Skeletal muscle satellite cell (primary cell): ENCODE results near the gene MXI1.
A peak's percentile ranks its signal among the peaks of the same experiment; 100 is the strongest.

Experiments used
- H3K27me3 ChIP-seq: 2 replicates; pipeline ENCODE4 v1.7.0; 2013; ENCODE audit warnings: low read length; ENCODE audit not compliant: control insufficient read depth, insufficient read depth
- H3K36me3 ChIP-seq: 2 replicates; pipeline ENCODE4 v1.7.0; 2013; ENCODE audit warnings: mild to moderate bottlenecking, control low read depth, low read length; ENCODE audit not compliant: insufficient read depth
- H3K4me1 ChIP-seq: 2 replicates; pipeline ENCODE4 v1.7.0; 2013; ENCODE audit warnings: low read length; ENCODE audit not compliant: control insufficient read depth, insufficient read depth
- H3K4me2 ChIP-seq: 2 replicates; pipeline ENCODE4 v1.7.0; 2013; ENCODE audit warnings: mild to moderate bottlenecking, low read length
- H3K4me3 ChIP-seq: 2 replicates; pipeline ENCODE4 v1.7.0; 2013; ENCODE audit warnings: low read length
- H3K9ac ChIP-seq: 2 replicates; pipeline ENCODE4 v1.7.0; 2013; ENCODE audit warnings: mild to moderate bottlenecking, low read depth, low read length, moderate library complexity
- H3K9me3 ChIP-seq: replicated peaks from 2 replicates; pipeline ENCODE4 v1.7.0; 2013; ENCODE audit warnings: mild to moderate bottlenecking, control low read depth, low read length

MXI1 gene

DNA sequence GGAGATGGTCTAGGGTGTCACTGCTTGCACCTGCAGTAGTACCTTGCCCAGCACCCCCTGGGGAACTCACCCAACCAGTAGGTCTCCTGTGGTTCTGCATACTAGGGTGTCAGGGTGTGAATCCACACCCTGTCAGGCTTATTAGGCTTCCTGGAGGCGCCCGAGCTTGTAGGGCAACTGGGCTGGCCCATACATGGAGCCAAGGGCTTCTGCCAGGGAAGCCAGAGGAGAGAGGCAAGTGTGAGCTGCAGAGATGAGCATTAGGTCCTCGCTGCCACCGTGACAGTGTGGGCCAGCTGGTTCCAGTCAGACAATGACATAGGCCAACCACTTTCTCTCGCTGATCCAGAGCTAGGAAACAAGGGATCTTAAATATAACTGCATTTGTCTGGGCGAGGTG is 11.2 kb downstream of the MXI1 start:
- no peak overlapping the region for H3K4me2 ChIP-seq
- H3K4me1 ChIP-seq: peaks cover 11% of the 10 kb centered on the region
- H3K9ac ChIP-seq: no peak overlapping the region
- no peak overlapping the region for H3K4me3 ChIP-seq
- H3K9me3 ChIP-seq: no peaks in the 10 kb centered on the region
- peaks cover 4% of the 10 kb centered on the region for H3K27me3 ChIP-seq
- no peaks in the 10 kb centered on the region for H3K36me3 ChIP-seq

- Histone ChIP-seq H3K36me3 (no peaks in the 10 kb centered on the region), H3K27me3 (peaks cover 4% of the 10 kb centered on the region), H3K4me1 (peaks cover 11% of the 10 kb centered on the region), H3K9ac (no peak overlapping the region), H3K9me3 (no peaks in the 10 kb centered on the region), H3K4me3 (no peak overlapping the region), H3K4me2 (no peak overlapping the region)
Measured at GRCh38 chr10:110219884-110220283, 12.5 kb downstream of the MXI1 start.

GRCh38 chr10:110220398-110220797 is 13.0 kb downstream of the MXI1 start:
- no peaks in the 10 kb centered on the region for H3K9me3 ChIP-seq
- H3K4me3 ChIP-seq: no peak overlapping the region
- peaks cover 16% of the 10 kb centered on the region for H3K4me1 ChIP-seq
- peaks cover 4% of the 10 kb centered on the region for H3K27me3 ChIP-seq
- no peak overlapping the region for H3K9ac ChIP-seq
- H3K36me3 ChIP-seq: no peaks in the 10 kb centered on the region
- no peak overlapping the region for H3K4me2 ChIP-seq

DNA sequence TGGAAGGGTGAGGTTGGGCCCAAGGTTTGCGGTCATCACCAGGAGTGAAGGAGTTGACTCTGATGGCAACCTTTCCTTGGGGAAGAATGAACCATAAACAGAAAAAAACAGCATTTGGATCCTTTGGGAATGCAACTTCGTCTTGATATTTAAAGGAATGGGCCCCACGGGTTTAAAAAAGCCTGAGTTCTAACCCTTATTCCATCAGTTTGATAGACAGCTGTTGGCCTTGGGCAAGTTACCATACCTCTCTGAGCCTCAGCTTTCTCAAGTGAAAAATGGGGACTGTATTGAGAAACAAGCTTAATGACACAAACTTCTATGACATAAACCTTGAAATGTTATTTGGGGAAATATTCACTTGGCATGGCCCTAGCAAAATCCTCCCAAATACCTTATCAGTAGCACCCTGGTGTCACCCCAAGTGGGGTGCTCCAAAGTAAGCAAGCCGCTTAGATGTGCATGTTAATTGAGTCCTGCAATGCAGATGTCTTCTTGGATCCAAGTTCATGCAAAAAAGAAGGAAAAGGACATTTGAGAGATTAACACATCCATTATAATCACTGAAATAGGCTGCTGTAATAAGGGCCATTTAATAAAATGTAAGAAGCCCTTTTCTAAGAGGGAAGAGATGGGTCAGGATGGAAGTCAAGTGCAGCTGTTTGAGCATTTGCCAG is 13.8 kb downstream of the MXI1 start:
- Histone ChIP-seq H3K9ac (peak overlapping the region; percentile 24), H3K4me1 (peaks cover 16% of the 10 kb centered on the region), H3K27me3 (peaks cover under 1% of the 10 kb centered on the region), H3K4me3 (peak overlapping the region; percentile 69), H3K4me2 (peak overlapping the region; percentile 92), H3K36me3 (no peaks in the 10 kb centered on the region), H3K9me3 (no peaks in the 10 kb centered on the region)

- Histone ChIP-seq H3K9ac (peak overlapping the region; percentile 24), H3K9me3 (no peaks in the 10 kb centered on the region), H3K4me1 (peaks cover 16% of the 10 kb centered on the region), H3K27me3 (no peaks in the 10 kb centered on the region), H3K36me3 (no peaks in the 10 kb centered on the region), H3K4me3 (peak overlapping the region; percentile 69), H3K4me2 (peak overlapping the region; percentile 92)
Measured at GRCh38 chr10:110221721-110222261, 14.4 kb downstream of the MXI1 start.

- peaks cover 20% of the 10 kb centered on the region for H3K4me1 ChIP-seq
Measured at GRCh38 chr10:110222641-110223297, 15.4 kb downstream of the MXI1 start.

GRCh38 chr10:110223298-110223925 is 16.0 kb downstream of the MXI1 start:
- peaks cover 21% of the 10 kb centered on the region for H3K4me1 ChIP-seq
- no peak overlapping the region for H3K4me3 ChIP-seq
- no peaks in the 10 kb centered on the region for H3K36me3 ChIP-seq
- H3K4me2 ChIP-seq: no peak overlapping the region
- no peak overlapping the region for H3K9ac ChIP-seq
- H3K27me3 ChIP-seq: no peaks in the 10 kb centered on the region
- H3K9me3 ChIP-seq: no peaks in the 10 kb centered on the region

More at GRCh38 chr10:110222641-110223297, 15.4 kb downstream of the MXI1 start:
- Histone ChIP-seq H3K9ac (no peak overlapping the region), H3K9me3 (no peaks in the 10 kb centered on the region), H3K36me3 (no peaks in the 10 kb centered on the region), H3K4me3 (no peak overlapping the region), H3K27me3 (no peaks in the 10 kb centered on the region), H3K4me2 (no peak overlapping the region)

GRCh38 chr10:110224992-110225391 is 17.6 kb downstream of the MXI1 start:
- Histone ChIP-seq H3K9me3 (no peaks in the 10 kb centered on the region), H3K4me1 (peaks cover 21% of the 10 kb centered on the region), H3K4me2 (peak overlapping the region; percentile 93), H3K36me3 (no peaks in the 10 kb centered on the region), H3K4me3 (no peak overlapping the region), H3K27me3 (no peaks in the 10 kb centered on the region), H3K9ac (no peak overlapping the region)

DNA sequence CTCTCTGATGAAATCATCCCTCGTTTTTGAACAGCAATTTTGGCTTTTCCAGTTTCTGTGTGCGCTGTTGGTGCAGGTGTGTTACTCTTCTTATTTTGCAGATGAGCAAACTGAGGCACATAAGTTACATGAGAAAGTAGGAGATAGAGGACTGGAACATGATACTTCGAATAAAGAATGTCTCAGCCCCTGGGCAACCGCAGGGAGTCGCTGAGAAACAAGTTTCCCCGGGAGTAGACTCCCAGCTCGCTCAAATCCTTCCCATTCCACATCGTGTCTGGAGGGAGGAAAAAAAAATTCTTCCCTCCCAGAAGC is 18.0 kb downstream of the MXI1 start:
- Histone ChIP-seq H3K36me3 (no peaks in the 10 kb centered on the region), H3K9ac (peak overlapping the region; percentile 57), H3K4me2 (peak overlapping the region; percentile 93), H3K4me1 (peaks cover 21% of the 10 kb centered on the region), H3K9me3 (no peaks in the 10 kb centered on the region), H3K27me3 (no peaks in the 10 kb centered on the region), H3K4me3 (peak overlapping the region; percentile 95)

GRCh38 chr10:110225756-110226542 is 18.5 kb downstream of the MXI1 start:
- Histone ChIP-seq H3K4me3 (peak overlapping the region; percentile 95), H3K36me3 (no peaks in the 10 kb centered on the region), H3K27me3 (no peaks in the 10 kb centered on the region), H3K9me3 (no peaks in the 10 kb centered on the region), H3K4me1 (peaks cover 21% of the 10 kb centered on the region), H3K9ac (peak overlapping the region; percentile 76), H3K4me2 (peak overlapping the region; percentile 93)

DNA sequence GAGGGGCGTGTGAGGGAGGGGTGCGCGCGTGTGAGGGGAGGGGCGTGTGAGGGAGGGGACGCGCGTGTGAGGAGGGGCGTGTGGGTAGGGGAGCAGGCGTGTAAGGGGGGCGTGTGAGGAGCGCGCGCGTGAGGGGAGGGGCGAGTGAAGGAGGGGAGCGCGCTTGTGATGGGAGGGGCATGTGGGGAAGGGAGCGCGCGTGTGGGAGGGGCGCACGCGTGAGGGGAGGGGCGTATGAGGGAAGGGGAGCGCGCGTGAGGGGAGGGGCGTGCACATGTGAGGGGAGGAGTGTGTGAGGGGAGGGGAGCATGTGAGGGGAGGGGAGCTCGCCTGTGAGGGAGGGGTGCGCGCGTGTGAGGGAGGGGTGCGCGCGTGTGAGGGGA is 19.1 kb downstream of the MXI1 start:
- no peak overlapping the region for H3K9ac ChIP-seq

More for the DNA sequence above, 19.1 kb downstream of the MXI1 start:
- H3K9me3 ChIP-seq: no peaks in the 10 kb centered on the region
- no peak overlapping the region for H3K4me2 ChIP-seq
- peaks cover 18% of the 10 kb centered on the region for H3K4me1 ChIP-seq
- no peaks in the 10 kb centered on the region for H3K27me3 ChIP-seq
- no peaks in the 10 kb centered on the region for H3K36me3 ChIP-seq
- H3K4me3 ChIP-seq: peak overlapping the region; percentile 95
